ENCODE data around the gene SPRED2.

DNA sequence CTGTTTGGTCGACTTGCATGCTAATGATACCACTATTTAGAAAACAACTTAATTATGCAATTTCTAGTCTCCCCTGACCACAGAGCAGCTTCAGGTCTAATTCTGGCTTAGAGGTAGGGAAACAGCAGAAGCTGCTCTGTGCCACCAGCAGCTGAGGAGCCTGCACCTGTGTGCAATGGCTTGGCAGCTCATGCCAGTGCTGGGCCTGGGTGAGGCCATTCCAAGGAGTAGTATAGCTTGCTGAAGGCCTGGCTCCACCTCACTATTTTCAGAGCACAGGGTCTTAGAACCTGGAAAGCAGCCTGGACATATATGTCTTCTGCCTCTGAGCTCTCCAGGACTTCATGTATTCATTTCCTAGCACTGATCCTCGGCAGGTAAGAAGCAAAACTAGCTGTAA, 62.8 kb downstream of the SPRED2 start:
- TF ChIP-seq, protein P1, sequence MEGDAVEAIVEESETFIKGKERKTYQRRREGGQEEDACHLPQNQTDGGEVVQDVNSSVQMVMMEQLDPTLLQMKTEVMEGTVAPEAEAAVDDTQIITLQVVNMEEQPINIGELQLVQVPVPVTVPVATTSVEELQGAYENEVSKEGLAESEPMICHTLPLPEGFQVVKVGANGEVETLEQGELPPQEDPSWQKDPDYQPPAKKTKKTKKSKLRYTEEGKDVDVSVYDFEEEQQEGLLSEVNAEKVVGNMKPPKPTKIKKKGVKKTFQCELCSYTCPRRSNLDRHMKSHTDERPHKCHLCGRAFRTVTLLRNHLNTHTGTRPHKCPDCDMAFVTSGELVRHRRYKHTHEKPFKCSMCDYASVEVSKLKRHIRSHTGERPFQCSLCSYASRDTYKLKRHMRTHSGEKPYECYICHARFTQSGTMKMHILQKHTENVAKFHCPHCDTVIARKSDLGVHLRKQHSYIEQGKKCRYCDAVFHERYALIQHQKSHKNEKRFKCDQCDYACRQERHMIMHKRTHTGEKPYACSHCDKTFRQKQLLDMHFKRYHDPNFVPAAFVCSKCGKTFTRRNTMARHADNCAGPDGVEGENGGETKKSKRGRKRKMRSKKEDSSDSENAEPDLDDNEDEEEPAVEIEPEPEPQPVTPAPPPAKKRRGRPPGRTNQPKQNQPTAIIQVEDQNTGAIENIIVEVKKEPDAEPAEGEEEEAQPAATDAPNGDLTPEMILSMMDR (IDR thresholded peaks at IDR 0.05; ENCODE audit: borderline replicate concordance, extremely low read depth, low read length, poor library complexity, severe bottlenecking) = no peak
- TF ChIP-seq EZH2 (IDR thresholded peaks at IDR 0.05; ENCODE audit: borderline replicate concordance, low read depth, low read length, severe bottlenecking) = no peak

Measured in DND-41 (cell line).